Panc1 (cell line): ENCODE measurements around the gene GDI2. TPM values are rescaled to one million over a fixed set of nuclear protein-coding genes. Genes with fewer than 3 reads are reported as not detected.

Source experiments
- ATAC-seq: fragments of 200-7000 bp; cut with Tn5 transposase; 2 replicates; pipeline ENCODE4 v1.9.1; 2020; ENCODE audit warnings: mild to moderate bottlenecking, moderate library complexity
- BruUV-seq: library from RNA; stranded (reverse); fragments of 400-500 nt; replicated peaks from 2 replicates; lab custom pipeline; 2021; lab: Mats Ljungman, UMichigan
- CTCF ChIA-PET: fragments of 300-600 bp; sonication (Branson Sonifier 250); formaldehyde crosslinking; loops from one replicate; lab custom pipeline; 2022; ENCODE audit warnings: antibody characterized with exemption; lab: Charles Lee
- POLR2A ChIA-PET: fragments of 300-600 bp; sonication (Branson Sonifier 250); formaldehyde crosslinking; loops from one replicate; lab custom pipeline; 2022; ENCODE audit warnings: antibody characterized with exemption; lab: Charles Lee
- DNase-seq: peaks from one replicate; pipeline ENCODE4 v3.0.0-alpha.2; 2010; ENCODE audit warnings: low read depth, low spot score
- H3K27ac ChIP-seq: 2 replicates; pipeline ENCODE4 v1.5.1; 2011; ENCODE audit warnings: mild to moderate bottlenecking, low read length, inconsistent platforms
- H3K27me3 ChIP-seq: fragments of 200-500 bp; sonication (Bioruptor generic); 2 replicates; pipeline ENCODE4 v1.6.0; 2014; ENCODE audit warnings: low read length, inconsistent platforms; ENCODE audit not compliant: control insufficient read depth, insufficient read depth
- H3K36me3 ChIP-seq: fragments of 200-500 bp; sonication (Bioruptor generic); 2 replicates; pipeline ENCODE4 v1.5.1; 2014; ENCODE audit warnings: inconsistent platforms, mild to moderate bottlenecking, low read length, moderate library complexity; ENCODE audit not compliant: control insufficient read depth, insufficient read depth
- H3K4me1 ChIP-seq: 2 replicates; pipeline ENCODE4 v1.5.1; 2011; ENCODE audit warnings: inconsistent platforms, mild to moderate bottlenecking, low read length, moderate library complexity; ENCODE audit not compliant: control insufficient read depth, insufficient read depth
- H3K4me3 ChIP-seq, 2 experiments: 2 replicates each; pipeline ENCODE4 v1.5.1; 2011 to 2012; ENCODE audit warnings: low read depth in 2 of 2, low read length in 2 of 2, mild to moderate bottlenecking in 2 of 2, inconsistent platforms in 1 of 2, moderate library complexity in 1 of 2
- H3K9me3 ChIP-seq: fragments of 200-500 bp; sonication (Bioruptor generic); 2 replicates; pipeline ENCODE4 v1.5.1; 2014; ENCODE audit warnings: low read depth, mild to moderate bottlenecking, inconsistent platforms, low read length, moderate library complexity; ENCODE audit not compliant: control insufficient read depth, insufficient read depth
- POLR2AphosphoS5 ChIP-seq: IDR thresholded peaks from 2 replicates; pipeline ENCODE4 v1.6.1; 2012; ENCODE audit warnings: mild to moderate bottlenecking, low read depth, low read length, moderate library complexity
- SIN3A ChIP-seq: IDR thresholded peaks from 2 replicates; pipeline ENCODE4 v1.6.1; 2012; ENCODE audit warnings: low read depth, mild to moderate bottlenecking, low read length, moderate library complexity, borderline replicate concordance; ENCODE audit not compliant: insufficient read depth
- TCF7L2 ChIP-seq: IDR thresholded peaks from 2 replicates; pipeline ENCODE4 v1.6.1; 2011; ENCODE audit warnings: mild to moderate bottlenecking, low read depth, low read length, inconsistent platforms
- in situ Hi-C: cut with HindIII; loops from 2 replicates; pipeline ENCODE4 v1.10.0; 2016; ENCODE audit warnings: low sequenced_read_pairs, low pct_unique_long_range_greater_than_20kb
- intact Hi-C: fragments of 100-400 bp; cut with micrococcal nuclease; formaldehyde crosslinking; loops from one replicate; pipeline ENCODE4 v1.10.0; 2022; ENCODE audit not compliant: unreplicated experiment
- total RNA-seq: library from RNA; stranded (reverse); gene quantifications from one replicate; pipeline ENCODE4 v1.2.1, GENCODE V29; 2021; ENCODE audit not compliant: unreplicated experiment
- TF ChIP-seq, protein P1 (sequence below): fragments of 450-650 bp; IDR thresholded peaks from 2 replicates; pipeline ENCODE4 v1.5.1; 2017; ENCODE audit warnings: mild to moderate bottlenecking
- TF ChIP-seq, protein P2 (sequence below), 2 experiments: IDR thresholded peaks; 2 replicates each; pipeline ENCODE4 v1.6.1; 2011 to 2012; ENCODE audit warnings: low read depth in 2 of 2, control low read depth in 1 of 2, low read length in 1 of 2, mild to moderate bottlenecking in 1 of 2, moderate library complexity in 1 of 2; ENCODE audit not compliant: insufficient read depth in 1 of 2

Gene GDI2
- total RNA-seq, 1 experiment from 2014 or later = 130 TPM

DNA sequence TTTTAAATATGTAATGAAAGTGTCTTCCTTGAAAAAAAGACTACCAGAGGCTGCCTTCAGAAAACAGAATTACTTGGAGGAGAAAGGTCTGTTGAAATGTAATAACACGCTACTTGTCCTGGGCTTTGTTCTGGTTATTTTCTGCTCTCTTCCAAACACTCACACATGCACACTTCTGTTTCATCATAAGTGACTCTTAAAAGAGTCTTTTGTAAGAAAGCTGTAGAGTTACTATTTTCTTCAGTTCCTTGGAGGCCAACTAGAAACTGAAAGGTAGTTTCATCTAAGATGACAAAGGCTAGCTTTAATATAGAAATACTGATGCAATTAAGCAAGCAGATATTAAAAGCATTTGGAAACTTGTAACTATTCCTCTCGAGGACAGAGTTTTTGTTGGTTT lies 89.5 kb downstream of the GDI2 start:
- ChIA-PET CTCF (no interaction called here), POLR2A (no interaction called here)
- intact Hi-C loops = no loop called here

DNA sequence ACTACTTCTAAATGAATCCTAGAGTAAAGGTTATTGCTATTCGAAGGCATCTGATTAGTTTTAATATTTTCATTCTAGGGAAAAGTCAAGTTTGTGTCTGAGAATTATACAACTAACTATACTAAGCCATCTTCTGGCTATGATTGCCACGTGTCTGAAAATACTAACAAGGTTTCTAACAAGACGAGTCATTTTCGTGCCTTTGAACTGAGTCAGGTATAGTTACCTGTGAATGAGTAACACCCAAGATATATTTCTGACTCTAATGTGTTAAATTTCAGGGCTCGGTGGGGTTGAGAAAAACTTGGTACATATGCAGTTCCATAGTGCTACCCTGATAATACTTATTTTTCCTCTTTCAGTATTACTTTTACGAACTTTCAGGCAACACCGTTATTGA lies 93.1 kb downstream of the GDI2 start:
- H3K27me3 ChIP-seq = no peaks in the 10 kb centered on the region
- TF ChIP-seq TCF7L2 (no peak), SIN3A (no peak), POLR2AphosphoS5 (no peak)
- TF ChIP-seq, protein P1, sequence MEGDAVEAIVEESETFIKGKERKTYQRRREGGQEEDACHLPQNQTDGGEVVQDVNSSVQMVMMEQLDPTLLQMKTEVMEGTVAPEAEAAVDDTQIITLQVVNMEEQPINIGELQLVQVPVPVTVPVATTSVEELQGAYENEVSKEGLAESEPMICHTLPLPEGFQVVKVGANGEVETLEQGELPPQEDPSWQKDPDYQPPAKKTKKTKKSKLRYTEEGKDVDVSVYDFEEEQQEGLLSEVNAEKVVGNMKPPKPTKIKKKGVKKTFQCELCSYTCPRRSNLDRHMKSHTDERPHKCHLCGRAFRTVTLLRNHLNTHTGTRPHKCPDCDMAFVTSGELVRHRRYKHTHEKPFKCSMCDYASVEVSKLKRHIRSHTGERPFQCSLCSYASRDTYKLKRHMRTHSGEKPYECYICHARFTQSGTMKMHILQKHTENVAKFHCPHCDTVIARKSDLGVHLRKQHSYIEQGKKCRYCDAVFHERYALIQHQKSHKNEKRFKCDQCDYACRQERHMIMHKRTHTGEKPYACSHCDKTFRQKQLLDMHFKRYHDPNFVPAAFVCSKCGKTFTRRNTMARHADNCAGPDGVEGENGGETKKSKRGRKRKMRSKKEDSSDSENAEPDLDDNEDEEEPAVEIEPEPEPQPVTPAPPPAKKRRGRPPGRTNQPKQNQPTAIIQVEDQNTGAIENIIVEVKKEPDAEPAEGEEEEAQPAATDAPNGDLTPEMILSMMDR = no peak
- CTCF ChIA-PET = no interaction called here
- POLR2A ChIA-PET = no interaction called here
- H3K36me3 ChIP-seq = no peaks in the 10 kb centered on the region; the same call in 1 of the 2 replicates
- intact Hi-C loops = no loop called here
- no peak overlapping the region for H3K27ac ChIP-seq
- in situ Hi-C loops = no loop called here
- BruUV-seq = no TSS peak
- no peak for DNase-seq
- H3K9me3 ChIP-seq = no peaks in the 10 kb centered on the region
- no peaks in the 10 kb centered on the region for H3K4me1 ChIP-seq
- ATAC-seq = no peak
- no peak overlapping the region for H3K4me3 ChIP-seq

More for the DNA sequence above, 89.5 kb downstream of the GDI2 start:
- Histone ChIP-seq H3K27me3 (no peaks in the 10 kb centered on the region), H3K27ac (no peak overlapping the region), H3K36me3 (peaks cover 5% of the 10 kb centered on the region; the same call in 1 of the 2 replicates), H3K9me3 (no peaks in the 10 kb centered on the region), H3K4me1 (no peaks in the 10 kb centered on the region), H3K4me3 (no peak overlapping the region)
- ATAC-seq = no peak
- BruUV-seq = no TSS peak
- DNase-seq = no peak
- in situ Hi-C loops = no loop called here
- TF ChIP-seq, protein P2, sequence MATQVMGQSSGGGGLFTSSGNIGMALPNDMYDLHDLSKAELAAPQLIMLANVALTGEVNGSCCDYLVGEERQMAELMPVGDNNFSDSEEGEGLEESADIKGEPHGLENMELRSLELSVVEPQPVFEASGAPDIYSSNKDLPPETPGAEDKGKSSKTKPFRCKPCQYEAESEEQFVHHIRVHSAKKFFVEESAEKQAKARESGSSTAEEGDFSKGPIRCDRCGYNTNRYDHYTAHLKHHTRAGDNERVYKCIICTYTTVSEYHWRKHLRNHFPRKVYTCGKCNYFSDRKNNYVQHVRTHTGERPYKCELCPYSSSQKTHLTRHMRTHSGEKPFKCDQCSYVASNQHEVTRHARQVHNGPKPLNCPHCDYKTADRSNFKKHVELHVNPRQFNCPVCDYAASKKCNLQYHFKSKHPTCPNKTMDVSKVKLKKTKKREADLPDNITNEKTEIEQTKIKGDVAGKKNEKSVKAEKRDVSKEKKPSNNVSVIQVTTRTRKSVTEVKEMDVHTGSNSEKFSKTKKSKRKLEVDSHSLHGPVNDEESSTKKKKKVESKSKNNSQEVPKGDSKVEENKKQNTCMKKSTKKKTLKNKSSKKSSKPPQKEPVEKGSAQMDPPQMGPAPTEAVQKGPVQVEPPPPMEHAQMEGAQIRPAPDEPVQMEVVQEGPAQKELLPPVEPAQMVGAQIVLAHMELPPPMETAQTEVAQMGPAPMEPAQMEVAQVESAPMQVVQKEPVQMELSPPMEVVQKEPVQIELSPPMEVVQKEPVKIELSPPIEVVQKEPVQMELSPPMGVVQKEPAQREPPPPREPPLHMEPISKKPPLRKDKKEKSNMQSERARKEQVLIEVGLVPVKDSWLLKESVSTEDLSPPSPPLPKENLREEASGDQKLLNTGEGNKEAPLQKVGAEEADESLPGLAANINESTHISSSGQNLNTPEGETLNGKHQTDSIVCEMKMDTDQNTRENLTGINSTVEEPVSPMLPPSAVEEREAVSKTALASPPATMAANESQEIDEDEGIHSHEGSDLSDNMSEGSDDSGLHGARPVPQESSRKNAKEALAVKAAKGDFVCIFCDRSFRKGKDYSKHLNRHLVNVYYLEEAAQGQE (IDR thresholded peaks at IDR 0.05; ENCODE audit: insufficient read depth in 1 of 2, low read depth in 2 of 2, low read length in 1 of 2) = no peak
- TF ChIP-seq POLR2AphosphoS5 = no peak

DNA sequence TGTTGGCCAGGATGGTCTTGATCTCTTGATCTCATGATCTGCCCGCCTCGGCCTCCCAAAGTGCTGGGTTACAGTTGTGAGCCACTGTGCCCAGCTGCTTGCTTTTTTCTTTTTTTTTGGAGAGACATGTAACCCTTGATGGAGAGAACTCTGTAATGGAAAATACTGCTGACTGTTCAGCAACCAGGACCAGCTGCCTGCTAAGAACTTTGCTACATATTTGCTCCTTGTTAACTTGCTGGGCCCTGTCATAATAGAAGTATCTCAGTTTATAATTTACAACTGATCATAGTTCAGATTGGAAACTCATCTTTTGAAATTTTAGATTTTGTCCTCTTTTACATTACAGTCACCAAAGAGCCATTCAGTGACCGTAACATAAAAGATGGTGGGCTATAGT lies 93.7 kb downstream of the GDI2 start:
- intact Hi-C loops (no loop called here), in situ Hi-C loops (no loop called here)
- no peak for DNase-seq
- BruUV-seq = no TSS peak
- TF ChIP-seq POLR2AphosphoS5 (no peak), TCF7L2 (no peak), SIN3A (no peak)
- TF ChIP-seq, protein P2 (IDR thresholded peaks at IDR 0.05; ENCODE audit: insufficient read depth in 1 of 2, low read depth in 2 of 2, low read length in 1 of 2) = no peak
- TF ChIP-seq, protein P1 = no peak
- H3K4me3 ChIP-seq = no peak overlapping the region
- no peaks in the 10 kb centered on the region; the same call in 1 of the 2 replicates for H3K36me3 ChIP-seq
- ChIA-PET POLR2A (no interaction called here), CTCF (no interaction called here)
- no peak overlapping the region for H3K27ac ChIP-seq
- no peaks in the 10 kb centered on the region for H3K27me3 ChIP-seq
- no peaks in the 10 kb centered on the region for H3K9me3 ChIP-seq
- ATAC-seq = no peak
- H3K4me1 ChIP-seq = no peaks in the 10 kb centered on the region
